ENCODE measurements around the gene ENPP3.
"Not testable (repeated sequence)": the region's sequence is repeated elsewhere in the genome, so short reads cannot be mapped to it uniquely, and the experiment has no call there.

The ENPP3 gene

DNA sequence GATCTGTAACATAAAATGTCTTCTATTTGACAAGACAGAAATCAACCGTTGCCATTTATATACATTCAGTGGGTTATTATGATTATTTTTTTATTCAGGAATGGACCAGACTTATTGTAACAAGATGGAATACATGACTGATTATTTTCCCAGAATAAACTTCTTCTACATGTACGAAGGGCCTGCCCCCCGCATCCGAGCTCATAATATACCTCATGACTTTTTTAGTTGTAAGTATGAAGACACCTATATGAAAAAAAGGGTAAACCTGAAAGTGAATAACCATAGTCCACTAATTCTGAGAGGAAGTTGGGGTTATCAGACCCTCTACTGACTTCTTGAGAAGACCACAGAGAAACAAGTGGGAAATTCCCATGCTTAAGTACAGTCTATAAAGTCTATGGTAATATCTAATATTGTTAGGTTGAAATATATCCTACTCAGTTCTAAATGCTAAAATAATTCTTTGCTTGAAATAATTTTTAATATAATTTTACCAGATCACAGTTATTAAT is 48.2 kb downstream of the ENPP3 start:
- no peak for DNase-seq (ENCODE audit: low spot score)

GRCh38 chr6:131687022-131687421 is 49.9 kb downstream of the ENPP3 start:
- DNase-seq (ENCODE audit: low spot score), result no peak

DNA sequence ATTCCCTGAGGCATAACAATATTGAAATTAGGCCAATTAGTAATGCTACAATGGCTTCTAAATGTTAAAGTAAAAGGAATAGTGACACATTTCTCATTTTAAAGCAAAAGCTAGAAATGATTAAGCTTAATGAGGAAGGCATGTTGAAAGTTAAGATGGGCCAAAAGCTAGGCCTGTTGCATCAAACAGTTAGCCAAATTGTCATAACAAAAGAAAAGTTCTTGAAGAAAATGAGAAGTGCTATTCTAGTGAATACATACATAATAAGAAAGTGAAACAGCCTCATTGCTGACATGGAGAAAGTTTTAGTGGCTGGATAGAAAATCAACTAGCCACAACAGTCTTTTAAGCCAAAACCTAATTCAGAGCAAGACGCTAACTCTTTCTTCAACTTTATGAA is 51.2 kb downstream of the ENPP3 start:
- no peak for DNase-seq (ENCODE audit: low spot score)

DNA sequence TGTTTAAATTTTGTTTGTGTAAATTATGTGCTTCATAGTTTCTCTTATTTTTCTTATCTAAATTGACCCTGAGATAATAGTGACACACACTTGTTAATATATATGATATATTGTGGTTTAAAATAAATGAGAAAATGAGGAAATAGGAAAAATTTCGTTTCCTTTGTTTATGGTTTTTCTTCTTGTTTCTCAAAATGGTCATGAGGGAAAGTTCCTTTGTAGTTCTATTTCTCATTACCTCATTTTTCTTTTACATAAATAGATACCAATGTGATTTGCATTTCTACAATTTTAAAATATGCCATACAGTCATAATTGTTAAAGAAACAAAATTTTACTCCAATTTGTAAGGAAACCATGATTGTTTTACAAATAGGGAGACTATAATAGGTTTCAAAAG is 54.9 kb downstream of the ENPP3 start:
- no peak for DNase-seq (ENCODE audit: low spot score)

DNA sequence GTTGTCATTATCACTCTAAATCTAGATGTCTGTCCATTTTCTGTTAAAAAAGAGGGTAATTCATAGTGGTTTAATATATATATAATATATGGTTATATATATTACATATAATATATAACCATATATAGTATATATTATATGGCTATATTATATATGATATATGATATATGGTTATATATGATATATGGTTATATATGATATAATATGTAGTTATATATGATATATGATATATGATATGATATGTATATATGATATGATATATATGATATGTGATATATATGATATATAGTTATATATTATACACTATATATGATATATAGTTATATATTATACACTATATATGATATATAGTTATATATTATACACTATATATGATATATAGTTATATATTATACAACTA is 55.5 kb downstream of the ENPP3 start:
- no peak for DNase-seq (ENCODE audit: low spot score)

DNA sequence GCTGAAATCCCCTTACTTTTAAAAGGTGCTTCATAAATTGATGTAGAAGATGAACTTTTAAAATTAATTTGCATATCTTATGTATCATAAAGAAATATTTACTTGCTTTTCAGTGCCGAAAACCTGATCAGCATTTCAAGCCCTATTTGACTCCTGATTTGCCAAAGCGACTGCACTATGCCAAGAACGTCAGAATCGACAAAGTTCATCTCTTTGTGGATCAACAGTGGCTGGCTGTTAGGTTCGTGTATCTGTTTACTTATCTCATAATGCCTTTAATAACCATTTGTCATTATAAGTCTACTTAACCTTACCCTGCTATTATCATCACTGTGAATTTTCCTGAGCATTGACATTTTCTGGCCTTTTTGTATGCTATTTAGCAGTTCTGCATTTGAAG is 56.3 kb downstream of the ENPP3 start:
- DNase-seq (ENCODE audit: low spot score), result no peak

- DNase-seq (ENCODE audit: low spot score), result peak; percentile 74
These were observed 57.8 kb downstream of the ENPP3 start for GRCh38 chr6:131694832-131695426.

DNA sequence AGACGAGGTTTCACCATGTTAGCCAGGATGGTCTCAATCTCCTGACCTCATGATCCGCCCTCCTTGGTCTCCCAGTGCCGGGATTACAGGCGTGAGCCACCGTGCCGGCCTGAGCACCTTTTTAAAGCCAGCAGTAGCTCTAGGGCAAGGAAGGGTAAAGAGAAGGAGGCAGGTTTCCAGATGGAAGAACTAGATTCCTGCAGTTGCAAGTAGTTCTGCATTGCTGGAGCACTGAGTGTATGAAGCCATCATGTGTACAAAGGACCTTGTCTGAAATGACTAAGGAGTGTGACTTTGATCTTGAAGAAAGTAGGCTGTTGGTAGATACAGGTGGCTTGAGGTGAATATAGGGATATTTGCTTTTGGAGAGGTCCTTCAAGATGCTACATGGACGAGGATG is 59.9 kb downstream of the ENPP3 start:
- DNase-seq (ENCODE audit: low spot score), result no peak

GRCh38 chr6:131700851-131701250 is 63.7 kb downstream of the ENPP3 start:
- DNase-seq (ENCODE audit: low spot score), result not testable (repeated sequence)

- not testable (repeated sequence) for DNase-seq (ENCODE audit: low spot score)
These were observed 66.8 kb downstream of the ENPP3 start for GRCh38 chr6:131703905-131704304.

- not testable (repeated sequence) for DNase-seq (ENCODE audit: low spot score)
These were observed 73.8 kb downstream of the ENPP3 start, which contains the start of gene CTAGE9 for GRCh38 chr6:131710917-131711316. TSS of gene CTAGE9 (minus strand) at chr6:131711017. CDS start at chr6:131711017, 0 bp downstream.

DNA sequence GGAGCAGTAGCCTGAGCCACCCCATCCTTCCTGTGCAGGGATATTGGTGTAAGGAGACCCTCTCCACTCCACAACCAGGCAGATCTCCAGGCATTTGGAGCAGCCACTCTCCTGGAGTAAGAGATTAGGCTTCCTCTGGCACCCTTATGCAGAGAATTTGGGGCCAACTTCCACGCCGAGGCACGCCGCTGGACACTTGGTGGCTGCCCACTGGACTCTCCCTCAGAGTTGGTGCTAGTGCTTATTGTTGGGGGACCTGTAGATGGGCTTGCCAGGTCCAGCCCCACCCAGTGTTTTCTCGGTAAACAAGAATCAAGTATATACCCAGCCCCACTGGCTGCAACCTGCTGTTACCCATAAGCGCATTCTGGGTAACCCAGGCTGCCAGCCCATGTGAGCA is 78.5 kb downstream of the ENPP3 start:
- not testable (repeated sequence) for DNase-seq (ENCODE audit: low spot score)

DNA sequence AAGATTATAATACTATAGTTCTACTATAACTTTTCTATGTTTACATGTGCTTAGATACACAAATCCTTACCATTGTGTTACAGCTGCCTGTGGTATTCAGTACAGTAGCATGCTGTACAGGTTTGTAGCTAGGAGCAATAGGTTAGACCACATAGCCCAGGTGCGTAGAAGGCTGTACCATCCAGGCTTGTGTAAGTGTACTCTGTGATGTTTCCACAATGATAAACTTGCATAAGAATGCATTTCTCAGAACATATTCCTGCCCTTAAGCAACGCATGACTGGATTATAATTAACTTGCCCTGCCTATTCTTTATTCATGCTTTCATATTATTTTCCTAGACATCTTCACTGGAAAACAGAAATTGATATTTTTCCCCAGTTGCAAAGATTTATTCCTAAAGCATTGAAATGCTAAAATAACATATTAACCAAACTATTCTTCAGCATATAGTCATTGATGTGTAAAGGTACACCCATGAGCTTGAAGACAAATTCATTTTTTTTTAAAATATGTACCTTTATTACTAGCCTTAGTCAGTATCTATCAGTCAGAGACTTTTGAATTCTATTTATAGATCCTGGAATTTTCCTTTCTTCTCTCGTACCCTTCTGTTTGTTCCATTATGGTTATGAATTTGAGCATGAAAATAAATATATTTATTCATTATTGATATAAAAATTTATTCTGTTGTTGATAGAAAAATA is 80.9 kb downstream of the ENPP3 start:
- DNase-seq (ENCODE audit: low spot score), result no peak

- no peak for DNase-seq (ENCODE audit: low spot score)
These were observed 84.1 kb downstream of the ENPP3 start for GRCh38 chr6:131721161-131721560.

DNA sequence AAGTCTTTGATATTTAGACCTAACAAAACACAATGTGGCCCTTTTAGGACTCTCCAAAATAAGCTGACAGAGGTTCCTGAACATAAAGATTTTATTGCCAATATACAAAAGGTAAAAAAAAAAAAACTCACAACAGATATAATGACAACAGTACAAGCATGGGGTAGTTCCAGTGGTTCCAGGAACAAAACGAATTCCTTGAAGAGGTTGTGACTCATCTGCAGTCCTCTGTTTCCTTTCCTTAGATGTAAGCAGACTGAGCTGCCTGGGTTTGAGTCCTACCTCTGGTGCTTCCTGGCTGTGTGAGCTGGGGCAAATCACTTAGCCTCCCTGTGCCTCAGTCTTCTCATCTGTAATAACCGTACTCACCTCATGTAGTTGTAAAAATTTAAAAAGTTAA is 87.0 kb downstream of the ENPP3 start:
- DNase-seq (ENCODE audit: low spot score), result no peak

GRCh38 chr6:131727467-131727866 is 90.4 kb downstream of the ENPP3 start:
- no peak for DNase-seq (ENCODE audit: low spot score)

DNA sequence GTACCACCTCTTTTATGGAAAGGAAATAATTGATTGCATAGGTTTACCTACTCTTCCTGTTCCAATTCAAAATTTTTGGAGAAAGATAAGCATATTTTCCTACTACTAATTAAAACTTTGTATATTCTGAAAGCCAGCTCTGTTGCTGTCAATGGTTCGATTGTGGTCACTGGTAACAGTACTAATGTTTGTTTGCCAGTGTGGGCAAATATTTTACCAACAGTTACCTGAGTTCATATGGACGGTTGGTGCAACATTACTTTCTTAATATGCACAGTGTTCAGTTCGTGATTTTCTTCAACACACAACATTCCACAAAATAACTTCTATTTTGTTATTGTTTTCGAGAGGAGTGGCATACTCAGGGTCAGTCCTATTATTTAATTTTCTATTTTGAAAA is 90.8 kb downstream of the ENPP3 start:
- DNase-seq (ENCODE audit: low spot score), result no peak

- peak; percentile 1 for DNase-seq (ENCODE audit: low spot score)
These were observed 91.3 kb downstream of the ENPP3 start for GRCh38 chr6:131728296-131728939.

GRCh38 chr6:131729550-131729949 is 92.4 kb downstream of the ENPP3 start:
- no peak for DNase-seq (ENCODE audit: low spot score)

DNA sequence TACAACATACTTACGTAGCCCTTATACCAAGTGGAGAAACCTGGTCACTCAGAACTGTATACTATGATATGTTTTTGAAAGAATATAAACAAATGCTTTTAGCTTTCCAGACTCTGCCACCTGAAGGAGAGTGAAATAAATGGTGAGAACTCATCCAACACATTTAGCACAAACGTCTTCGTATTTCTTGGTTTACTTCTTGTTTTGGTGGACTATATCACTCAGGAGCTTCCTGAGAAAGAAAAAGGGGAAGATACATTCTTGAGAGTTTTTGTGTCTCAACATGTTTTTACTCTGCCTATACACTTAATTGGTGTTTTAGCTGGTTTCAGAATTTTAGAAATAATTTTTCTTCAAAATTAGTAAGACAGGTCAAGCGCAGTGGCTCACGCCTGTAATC is 93.2 kb downstream of the ENPP3 start:
- no peak for DNase-seq (ENCODE audit: low spot score)

DNA sequence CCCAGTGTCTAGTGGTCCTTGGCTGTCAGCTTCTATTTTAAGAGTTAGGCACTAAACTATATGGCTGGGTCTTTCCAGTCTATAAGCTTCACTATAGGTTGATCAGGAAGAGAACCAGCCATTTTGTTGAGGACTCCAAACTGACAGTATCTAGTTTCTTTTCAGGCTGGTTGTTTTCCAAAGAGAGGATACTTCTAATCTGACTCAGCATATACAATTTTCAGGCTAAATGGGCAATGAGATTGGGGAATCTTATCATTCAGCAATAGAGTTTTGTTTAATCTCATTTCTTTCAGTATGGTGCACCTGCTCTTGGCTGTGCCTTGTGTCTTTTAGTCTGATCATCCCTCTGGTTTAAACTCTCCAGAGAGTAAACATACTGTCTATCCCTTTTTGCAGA is 94.1 kb downstream of the ENPP3 start:
- no peak for DNase-seq (ENCODE audit: low spot score)

- DNase-seq (ENCODE audit: low spot score), result peak; percentile 43
These were observed 96.4 kb downstream of the ENPP3 start for GRCh38 chr6:131733376-131734016.

All from hepatic stellate cell (primary cell).